ENCODE results near the gene NPC1L1. TPM values are rescaled to one million over a fixed set of nuclear protein-coding genes. Genes with fewer than 3 reads are reported as not detected.

The NPC1L1 gene
- total and polyA plus RNA-seq, 2 of the 13 experiments (the other 11 are each of a cell fraction or from before 2014, with no cell fraction given), result 4.8 to 14.5 TPM

- Histone ChIP-seq H3K79me2 (ENCODE audit: insufficient read depth, low read length) (peaks cover 24% of the 10 kb centered on the region), H3K4me3 (replicated peaks in 1 of 3; ENCODE audit: insufficient read depth in 1 of 3, low read depth in 2 of 3, low read length in 3 of 3) (no peak overlapping the region), H3K4me1 (ENCODE audit: insufficient read depth, low read length) (peaks cover 37% of the 10 kb centered on the region), H2AFZ (ENCODE audit: low read length) (no peak overlapping the region), H3K9me3 (ENCODE audit: low read length) (no peaks in the 10 kb centered on the region), H3K36me3 (replicated peaks in 1 of 2; ENCODE audit: control insufficient read depth in 1 of 2, insufficient read depth in 2 of 2, low read length in 2 of 2) (peaks cover 13 to 58% of the 10 kb centered on the region in 2 experiments), H4K20me1 (ENCODE audit: insufficient read depth, low read length) (no peaks in the 10 kb centered on the region), H3K4me2 (ENCODE audit: low read depth, low read length) (no peak overlapping the region), H3K9ac (ENCODE audit: insufficient read depth, low read depth, low read length) (no peak overlapping the region), H3K27ac (ENCODE audit: extremely low read length, insufficient read depth, low read length) (no peak overlapping the region), H3K27me3 (ENCODE audit: control insufficient read depth in 1 of 2, insufficient read depth in 2 of 2, low read length in 2 of 2) (no peaks in the 10 kb centered on the region)
- DNase-seq (ENCODE audit: low spot score) (no peak), FAIRE-seq (no peak), ATAC-seq (no peak)
- TF ChIP-seq RFXAP (CRISPR knock-in tag; IDR thresholded peaks at IDR 0.05; ENCODE audit: borderline replicate concordance), result no peak
- no peak for TF ChIP-seq HHEX (CRISPR knock-in tag; IDR thresholded peaks at IDR 0.05)
- TF ChIP-seq ZSCAN30 (CRISPR knock-in tag; IDR thresholded peaks at IDR 0.05), result no peak
- TF ChIP-seq SMAD3 (CRISPR knock-in tag; IDR thresholded peaks at IDR 0.05), result no peak
- TF ChIP-seq ZNF468 (CRISPR knock-in tag; IDR thresholded peaks at IDR 0.05), result no peak
- no peak for TF ChIP-seq RBFOX2 (IDR thresholded peaks at IDR 0.05; ENCODE audit: low read depth, low read length)
- TF ChIP-seq ZXDC (CRISPR knock-in tag; IDR thresholded peaks at IDR 0.05), result no peak
- no peak for TF ChIP-seq BCL6 (CRISPR knock-in tag; IDR thresholded peaks at IDR 0.05)
- no peak for TF ChIP-seq DDIT3 (CRISPR knock-in tag; IDR thresholded peaks at IDR 0.05)
- TF ChIP-seq ZBTB44 (CRISPR knock-in tag; IDR thresholded peaks at IDR 0.05), result no peak
- no peak for TF ChIP-seq PHF21A (CRISPR knock-in tag; IDR thresholded peaks at IDR 0.05)
- no peak for TF ChIP-seq ZNF275 (CRISPR knock-in tag; IDR thresholded peaks at IDR 0.05; ENCODE audit: borderline replicate concordance)
- no peak for TF ChIP-seq BRD4 (CRISPR knock-in tag; IDR thresholded peaks at IDR 0.05)
- TF ChIP-seq MXD1 (CRISPR knock-in tag; IDR thresholded peaks at IDR 0.05), result no peak
- TF ChIP-seq FOXA1 (IDR thresholded peaks at IDR 0.05), result no peak
- no peak for TF ChIP-seq FOXA1 (CRISPR knock-in tag; IDR thresholded peaks at IDR 0.05)
- TF ChIP-seq MXD4 (CRISPR knock-in tag; IDR thresholded peaks at IDR 0.05), result no peak
- no peak for TF ChIP-seq MXI1 (IDR thresholded peaks at IDR 0.05; ENCODE audit: borderline replicate concordance, low read depth, low read length)
- no peak for TF ChIP-seq KLF6 (CRISPR knock-in tag; IDR thresholded peaks at IDR 0.05)
- TF ChIP-seq TCF12 (IDR thresholded peaks at IDR 0.05), result no peak
- TF ChIP-seq TCF12 (CRISPR knock-in tag; IDR thresholded peaks at IDR 0.05), result no peak
- no peak for TF ChIP-seq ZNF333 (CRISPR knock-in tag; IDR thresholded peaks at IDR 0.05; ENCODE audit: borderline replicate concordance)
- intact Hi-C loops (cut with micrococcal nuclease; ENCODE audit: unreplicated experiment) (loop anchor here (5.0 kb wide), 1 partner anchor 99 kb away; no protein-coding TSS in a partner anchor), in situ Hi-C loops (cut with HindIII; ENCODE audit: extremely low pct_ligation_motif_present, low pct_unique_long_range_greater_than_20kb) (loop anchor here (5.0 kb wide), 1 partner anchor 234 kb away; no protein-coding TSS in a partner anchor)
- ChIA-PET POLR2A (no interaction called here), CTCF (ENCODE audit: low intra/inter-chr PET ratio, low total read pairs) (interaction anchor here (2.2 kb wide), 1 partner anchor 101 kb away, joined by 7 read pairs; no protein-coding TSS in a partner anchor)
- BruUV-seq (replicated peaks), result no TSS peak
- 96% methylated on average over 5 of the region's 5 CpGs for WGBS (ENCODE audit: low lambda C conversion rate)
Measured at GRCh38 chr7:44476313-44476712, 64.8 kb downstream of the NPC1L1 start.

Measured in HepG2 (cell line).